GM12878 (cell line): ENCODE results near the gene NTF3. TPM values are rescaled to one million over a fixed set of nuclear protein-coding genes. Genes with fewer than 3 reads are reported as not detected.

ENCODE experiments used
- ATAC-seq: fragments of 200-7000 bp; cut with Tn5 transposase; 3 replicates; pipeline ENCODE4 v1.9.1; 2020; ENCODE audit warnings: mild to moderate bottlenecking, moderate library complexity
- BruUV-seq: library from RNA; stranded (reverse); fragments of 400-500 nt; replicated peaks from 2 replicates; lab custom pipeline; 2021; lab: Mats Ljungman, UMichigan
- CTCF ChIA-PET: fragments of 300-600 bp; sonication (Branson Sonifier 250); formaldehyde crosslinking; extraction: SDS; loops from one replicate; lab custom pipeline; 2021; ENCODE audit warnings: inconsistent platforms; lab: Yijun Ruan, JAX
- POLR2A ChIA-PET: fragments of 350-600 bp; formaldehyde crosslinking; extraction: SDS; loops from one replicate; lab custom pipeline; 2021; ENCODE audit warnings: inconsistent platforms; lab: Charles Lee
- RAD21 ChIA-PET: fragments of 300-600 bp; sonication (Branson Sonifier 250); formaldehyde crosslinking; loops from one replicate; lab custom pipeline; 2023; ENCODE audit warnings: antibody characterized with exemption; ENCODE audit not compliant: unreplicated experiment; lab: Charles Lee
- SMC1A ChIA-PET: fragments of 300-600 bp; sonication (Branson Sonifier 250); formaldehyde crosslinking; loops from one replicate; lab custom pipeline; 2023; ENCODE audit not compliant: unreplicated experiment, uncharacterized antibody; lab: Charles Lee
- DNase-seq: peaks from one replicate; pipeline ENCODE4 v3.0.0-alpha.2; 2011; ENCODE audit warnings: low read depth, low spot score
- FAIRE-seq: peaks from 3 replicates; lab custom pipeline; 2011; peaks lifted over from hg19 to GRCh38; lab: Jason Lieb, UNC
- H2AFZ ChIP-seq: 2 replicates; pipeline ENCODE4 v1.6.0; 2011; ENCODE audit warnings: low read depth, low read length, control low read depth; ENCODE audit not compliant: control insufficient read depth
- H3K27ac ChIP-seq: 2 replicates; pipeline ENCODE4 v1.5.1; 2011; ENCODE audit warnings: control low read depth; ENCODE audit not compliant: control insufficient read depth, insufficient read depth
- H3K27me3 ChIP-seq, 2 experiments: replicated peaks in 1 of 2; 2 replicates each; pipeline versions ENCODE4 v1.6.0 to v1.6.1; 2011; ENCODE audit warnings: low read length in 1 of 2; ENCODE audit not compliant: control insufficient read depth in 2 of 2, insufficient read depth in 2 of 2
- H3K36me3 ChIP-seq, 2 experiments: 2 replicates each; pipeline ENCODE4 v1.5.1; 2011; ENCODE audit warnings: low read length in 1 of 2; ENCODE audit not compliant: control insufficient read depth in 2 of 2, insufficient read depth in 2 of 2
- H3K4me1 ChIP-seq: 2 replicates; pipeline ENCODE4 v1.6.1; 2011; ENCODE audit warnings: mild to moderate bottlenecking, low read length, moderate library complexity, mixed read lengths; ENCODE audit not compliant: control insufficient read depth, insufficient read depth
- H3K4me2 ChIP-seq: 2 replicates; pipeline ENCODE4 v1.6.0; 2011; ENCODE audit warnings: control low read depth; ENCODE audit not compliant: control insufficient read depth, insufficient read depth
- H3K4me3 ChIP-seq: fragments of 200-600 bp; sonication (generic); 2 replicates; pipeline ENCODE4 v1.5.1; 2016
- H3K79me2 ChIP-seq: 2 replicates; pipeline ENCODE4 v1.6.0; 2011; ENCODE audit warnings: low read length; ENCODE audit not compliant: control insufficient read depth, insufficient read depth
- H3K9ac ChIP-seq: 2 replicates; pipeline ENCODE4 v1.8.0; 2011; ENCODE audit warnings: low read length, control low read depth, mixed read lengths; ENCODE audit not compliant: control insufficient read depth, insufficient read depth
- H3K9me3 ChIP-seq: replicated peaks from 3 replicates; pipeline ENCODE4 v1.5.1; 2011; ENCODE audit warnings: mild to moderate bottlenecking, low read length; ENCODE audit not compliant: control insufficient read depth, insufficient read depth
- H4K20me1 ChIP-seq: 2 replicates; pipeline ENCODE4 v1.6.0; 2011; ENCODE audit not compliant: control insufficient read depth, insufficient read depth
- CBX3 ChIP-seq: fragments of 200-600 bp; sonication (generic); IDR thresholded peaks from 2 replicates; pipeline ENCODE4 v1.6.1; 2016; ENCODE audit warnings: low read depth, borderline replicate concordance
- CBX5 ChIP-seq: sonication (generic); IDR thresholded peaks from 2 replicates; pipeline ENCODE4 v1.6.1; 2016; ENCODE audit warnings: low read depth, moderate library complexity, mild to moderate bottlenecking, inconsistent platforms
- GATAD2B ChIP-seq: fragments of 450-650 bp; conservative IDR thresholded peaks from 2 replicates; pipeline ENCODE4 v1.6.1; 2017; ENCODE audit warnings: low read depth, mild to moderate bottlenecking, moderate library complexity
- HDAC2 ChIP-seq: fragments of 200-600 bp; sonication (generic); IDR thresholded peaks from 2 replicates; pipeline ENCODE4 v1.6.1; 2017
- KAT2A ChIP-seq: conservative IDR thresholded peaks from 2 replicates; pipeline ENCODE4 v1.6.1; 2011; ENCODE audit warnings: low read depth, low read length; ENCODE audit not compliant: control insufficient read depth
- MYB ChIP-seq: fragments of 150-350 bp; IDR thresholded peaks from 2 replicates; pipeline ENCODE4 v1.6.1; 2014; ENCODE audit warnings: mild to moderate bottlenecking, low read depth, low read length, borderline replicate concordance
- NFYB ChIP-seq: IDR thresholded peaks from 2 replicates; pipeline ENCODE4 v1.6.1; 2011; ENCODE audit warnings: low read depth, mild to moderate bottlenecking, low read length, improper control_type of control experiment, moderate library complexity; ENCODE audit not compliant: insufficient read depth
- PML ChIP-seq: IDR thresholded peaks from 2 replicates; pipeline ENCODE4 v1.6.1; 2012; ENCODE audit warnings: low read length, inconsistent platforms
- RB1 ChIP-seq: fragments of 450-650 bp; formaldehyde crosslinking; IDR thresholded peaks from 2 replicates; pipeline ENCODE4 v1.6.1; 2017; ENCODE audit warnings: mild to moderate bottlenecking, borderline replicate concordance
- RFX5 ChIP-seq: IDR thresholded peaks from 2 replicates; pipeline ENCODE4 v1.6.1; 2011; ENCODE audit warnings: low read depth, low read length, improper control_type of control experiment
- STAT3 ChIP-seq: IDR thresholded peaks from 2 replicates; pipeline ENCODE4 v1.6.1; 2011; ENCODE audit warnings: low read depth, low read length, improper control_type of control experiment
- ZNF217 ChIP-seq: fragments of 450-650 bp; IDR thresholded peaks from 2 replicates; pipeline ENCODE4 v1.6.1; 2017; ENCODE audit warnings: antibody characterized with exemption, mild to moderate bottlenecking
- ZZZ3 ChIP-seq: IDR thresholded peaks from 2 replicates; pipeline ENCODE4 v1.6.1; 2011; ENCODE audit warnings: low read depth; ENCODE audit not compliant: control insufficient read depth, insufficient read length
- WGBS: methylation state at CpG from one replicate; pipeline ENCODE4 v1.1.6; 2016; ENCODE audit warnings: low lambda C conversion rate; ENCODE audit not compliant: insufficient replicate concordance, insufficient coverage; ENCODE audit errors: missing lambda C conversion rate; 5-methylcytosine and 5-hydroxymethylcytosine counted together
- in situ Hi-C: fragments of 300-500 bp; cut with MboI; formaldehyde crosslinking; loops from 9 replicates; pipeline ENCODE4 v1.14.3; 2018; ENCODE audit warnings: mixed read lengths
- intact Hi-C: fragments of 100-400 bp; cut with micrococcal nuclease; formaldehyde crosslinking; loops from one replicate; pipeline ENCODE4 v1.14.2; 2022; ENCODE audit not compliant: unreplicated experiment
- polyA plus RNA-seq, 11 experiments: library from polyadenylated mRNA; depleted of rRNA in 4 of 11; unstranded in 6 of 11; stranded (reverse) in 5 of 11; fragments of >200 nt; fragmentation: Nextera tagmentation in 4 of 11; fragmentation: Illumina TruSeq in 1 of 11; extraction: Ambion mirVana in 4 of 11; extraction: Trizol in 1 of 11; gene quantifications; 1 replicate in 1 of 11; 2 replicates in 10 of 11; pipeline versions ENCODE4 v1.2.1 to v1.2.3, GENCODE V29; 2011 to 2016; ENCODE audit warnings: inconsistent platforms in 2 of 11, missing spikeins in 2 of 11, low read depth in 1 of 11
- total RNA-seq, 4 experiments: library from RNA; depleted of rRNA in 3 of 4; stranded (reverse); fragments of >200 nt in 3 of 4; fragmentation: Illumina TruSeq in 1 of 4; extraction: Trizol in 1 of 4; gene quantifications; 2 replicates each; pipeline versions ENCODE4 v1.2.1 to v1.2.3, GENCODE V29; 2013 to 2021
- TF ChIP-seq, protein P1 (sequence below): fragments of 450-650 bp; conservative IDR thresholded peaks from 2 replicates; pipeline ENCODE4 v1.6.1; 2017; ENCODE audit warnings: mild to moderate bottlenecking, moderate library complexity

NTF3 gene
- total and polyA plus RNA-seq, 10 of the 15 experiments (the other 5 are each of a cell fraction or from before 2014, with no cell fraction given): 0.07 TPM; not detected in 9

DNA sequence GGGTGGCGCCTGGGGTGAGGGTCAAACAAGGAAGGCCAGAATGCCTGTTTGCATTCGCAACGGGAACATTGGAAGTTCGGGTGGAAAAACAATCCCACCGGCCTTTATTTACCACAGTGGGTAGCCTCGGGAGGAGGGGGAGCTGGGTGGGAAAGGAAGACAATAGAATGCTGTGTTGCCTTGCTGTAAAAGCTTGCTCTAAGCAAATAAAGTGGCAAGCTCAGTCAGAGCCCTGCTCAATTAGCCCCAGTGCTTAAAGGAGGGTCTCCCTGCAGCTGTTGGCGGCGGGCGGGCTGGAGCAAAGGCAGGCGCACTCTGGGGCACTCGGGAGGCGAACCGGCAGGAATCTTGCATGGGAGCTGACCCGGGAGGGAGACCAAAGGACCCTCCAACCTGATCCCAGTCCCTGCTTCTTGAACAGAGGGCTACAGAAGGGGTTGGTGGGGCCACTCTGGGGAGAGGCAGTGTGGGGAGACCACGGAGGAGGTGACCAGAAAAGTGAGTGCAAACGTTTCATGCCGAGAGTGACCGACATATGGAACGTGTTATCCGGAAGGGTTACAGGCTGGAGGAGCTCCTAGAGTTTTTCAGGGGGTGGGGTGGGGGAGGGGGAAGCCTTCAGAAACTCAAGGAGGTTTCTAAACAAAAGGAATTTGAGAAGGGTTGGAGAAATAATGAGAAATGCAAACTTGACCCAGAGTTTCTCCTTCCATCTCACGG, 48.5 kb downstream of the NTF3 start (continued):
- TF ChIP-seq GATAD2B: no peak

DNA sequence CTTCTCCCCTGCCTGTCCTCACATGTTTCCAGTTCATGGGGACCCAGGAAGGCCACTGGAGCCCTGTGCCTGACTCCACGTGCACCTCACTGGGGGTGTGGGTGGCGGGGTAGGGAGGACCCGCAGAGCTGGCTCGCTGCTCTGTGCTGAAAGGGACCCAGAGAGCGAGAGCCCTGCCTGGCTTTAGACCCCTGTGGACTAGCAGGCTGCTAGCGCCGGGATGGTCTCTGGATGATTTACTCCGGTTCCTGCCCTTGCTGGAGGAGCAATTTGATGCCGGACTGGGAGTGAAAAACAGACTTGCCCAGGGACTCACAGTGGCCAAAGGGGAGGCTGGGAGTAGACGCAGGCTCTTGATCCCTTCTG, 49.0 kb downstream of the NTF3 start:
- no peaks in the 10 kb centered on the region for H3K36me3 ChIP-seq
- H3K4me2 ChIP-seq: no peak overlapping the region
- in situ Hi-C loops (no loop called here), intact Hi-C loops (no loop called here)
- BruUV-seq: no TSS peak
- no peaks in the 10 kb centered on the region for H3K9me3 ChIP-seq
- CTCF ChIA-PET: no interaction called here
- FAIRE-seq: no peak
- RAD21 ChIA-PET: no interaction called here
- no peak overlapping the region for H2AFZ ChIP-seq
- no peak for DNase-seq
- H3K9ac ChIP-seq: no peak overlapping the region
- H3K4me3 ChIP-seq: no peak overlapping the region
- no peak for ATAC-seq
- H3K79me2 ChIP-seq: no peaks in the 10 kb centered on the region
- POLR2A ChIA-PET: no interaction called here
- 39% methylated on average over 10 of the region's 10 CpGs for WGBS
- H3K27ac ChIP-seq: no peak overlapping the region
- SMC1A ChIA-PET: no interaction called here
- no peaks in the 10 kb centered on the region for H4K20me1 ChIP-seq
- H3K4me1 ChIP-seq: no peaks in the 10 kb centered on the region
- H3K27me3 ChIP-seq: no peaks in the 10 kb centered on the region; a peak in 2 of 4 replicates
- TF ChIP-seq CBX3 (no peak), KAT2A (no peak), HDAC2 (no peak), RB1 (no peak), PML (no peak), CBX5 (no peak), MYB (no peak), RFX5 (no peak), ZNF217 (no peak), STAT3 (no peak), ZZZ3 (no peak), NFYB (no peak)
- TF ChIP-seq, protein P1, sequence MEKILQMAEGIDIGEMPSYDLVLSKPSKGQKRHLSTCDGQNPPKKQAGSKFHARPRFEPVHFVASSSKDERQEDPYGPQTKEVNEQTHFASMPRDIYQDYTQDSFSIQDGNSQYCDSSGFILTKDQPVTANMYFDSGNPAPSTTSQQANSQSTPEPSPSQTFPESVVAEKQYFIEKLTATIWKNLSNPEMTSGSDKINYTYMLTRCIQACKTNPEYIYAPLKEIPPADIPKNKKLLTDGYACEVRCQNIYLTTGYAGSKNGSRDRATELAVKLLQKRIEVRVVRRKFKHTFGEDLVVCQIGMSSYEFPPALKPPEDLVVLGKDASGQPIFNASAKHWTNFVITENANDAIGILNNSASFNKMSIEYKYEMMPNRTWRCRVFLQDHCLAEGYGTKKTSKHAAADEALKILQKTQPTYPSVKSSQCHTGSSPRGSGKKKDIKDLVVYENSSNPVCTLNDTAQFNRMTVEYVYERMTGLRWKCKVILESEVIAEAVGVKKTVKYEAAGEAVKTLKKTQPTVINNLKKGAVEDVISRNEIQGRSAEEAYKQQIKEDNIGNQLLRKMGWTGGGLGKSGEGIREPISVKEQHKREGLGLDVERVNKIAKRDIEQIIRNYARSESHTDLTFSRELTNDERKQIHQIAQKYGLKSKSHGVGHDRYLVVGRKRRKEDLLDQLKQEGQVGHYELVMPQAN: no peak
